Sigmoid colon (tissue), 7 donors: ENCODE data around the gene CSNK1G2. TPM values are rescaled to one million over a fixed set of nuclear protein-coding genes. Genes with fewer than 3 reads are reported as not detected.
"Not testable (repeated sequence)": the region's sequence is repeated elsewhere in the genome, so short reads cannot be mapped to it uniquely, and the experiment has no call there.

ENCODE experiments used
- DNase-seq: peaks from one replicate; pipeline ENCODE4 v3.0.0-alpha.2; 2019
- H3K27ac ChIP-seq, 4 donors: fragments of 200-600 bp; sonication (generic); one replicate each; pipeline ENCODE4 v1.5.1; 2016 to 2019; ENCODE audit warnings: mild to moderate bottlenecking in 1 of 4
- H3K27me3 ChIP-seq, 3 donors: fragments of 200-600 bp; sonication (generic); one replicate each; pipeline ENCODE4 v1.5.1; 2019; ENCODE audit warnings: mild to moderate bottlenecking in 1 of 3
- H3K36me3 ChIP-seq, 4 donors: fragments of 200-600 bp; sonication (generic); one replicate each; pipeline ENCODE4 v1.5.1; 2016 to 2019
- H3K4me1 ChIP-seq, 4 donors: fragments of 200-600 bp; sonication (generic); one replicate each; pipeline ENCODE4 v1.5.1; 2017 to 2019
- H3K4me3 ChIP-seq, 4 donors: fragments of 200-600 bp; sonication (generic); one replicate each; pipeline ENCODE4 v1.5.1; 2017 to 2019; ENCODE audit warnings: mild to moderate bottlenecking in 2 of 4, moderate library complexity in 1 of 4
- H3K9me3 ChIP-seq, 4 donors: fragments of 200-600 bp in 3 of 4; sonication (generic) in 3 of 4; one replicate each; pipeline versions ENCODE4 v1.5.1 to v1.6.1; 2013 to 2019
- EP300 ChIP-seq, 4 donors: sonication (generic); formaldehyde crosslinking; IDR thresholded peaks; one replicate each; pipeline ENCODE4 v1.6.1; 2017; ENCODE audit warnings: antibody characterized with exemption in 4 of 4
- POLR2A ChIP-seq, 2 donors: fragments of 450-650 bp; IDR thresholded peaks; one replicate each; pipeline ENCODE4 v1.6.1; 2016; ENCODE audit warnings: antibody characterized with exemption in 2 of 2, mild to moderate bottlenecking in 2 of 2, moderate library complexity in 2 of 2
- POLR2AphosphoS5 ChIP-seq, 4 donors: sonication (generic); formaldehyde crosslinking; IDR thresholded peaks; one replicate each; pipeline ENCODE4 v1.6.1; 2017; ENCODE audit warnings: antibody characterized with exemption in 4 of 4
- WGBS, 2 donors: extraction: QIAGEN DNeasy Blood & Tissue Kit; methylation state at CpG; one replicate each; pipeline ENCODE4 v1.1.7; 2013; 5-methylcytosine and 5-hydroxymethylcytosine counted together
- intact Hi-C: fragments of 100-400 bp; cut with DNase I; formaldehyde crosslinking; loops from one replicate; pipeline ENCODE4 v1.15.1; 2023
- polyA plus RNA-seq, 3 donors: library from polyadenylated mRNA; stranded (reverse); fragments of 200-250 nt; gene quantifications; one replicate each; pipeline ENCODE4 v1.2.3, GENCODE V29; 2013
- total RNA-seq, 4 donors: library from RNA; depleted of rRNA; stranded (reverse); fragments of >200 nt; gene quantifications; one replicate each; pipeline ENCODE4 v1.1.0, GENCODE V29; 2016
- TF ChIP-seq, protein P1 (sequence below), 4 experiments: fragments of 450-650 bp in 3 of 4; fragments of 200-600 bp in 1 of 4; IDR thresholded peaks; one replicate each; pipeline ENCODE4 v1.5.1; 2016 to 2019; ENCODE audit warnings: antibody characterized with exemption in 4 of 4, mild to moderate bottlenecking in 3 of 4, moderate library complexity in 2 of 4
- donor health status: healthy with polysubstance abuse.
- donor health status: Bipolar disorder and iron deficiency.
- donor health status: healthy.

The CSNK1G2 gene
- total and polyA plus RNA-seq, 7 donors: 24.6 to 91.1 (median 35.9) TPM

DNA sequence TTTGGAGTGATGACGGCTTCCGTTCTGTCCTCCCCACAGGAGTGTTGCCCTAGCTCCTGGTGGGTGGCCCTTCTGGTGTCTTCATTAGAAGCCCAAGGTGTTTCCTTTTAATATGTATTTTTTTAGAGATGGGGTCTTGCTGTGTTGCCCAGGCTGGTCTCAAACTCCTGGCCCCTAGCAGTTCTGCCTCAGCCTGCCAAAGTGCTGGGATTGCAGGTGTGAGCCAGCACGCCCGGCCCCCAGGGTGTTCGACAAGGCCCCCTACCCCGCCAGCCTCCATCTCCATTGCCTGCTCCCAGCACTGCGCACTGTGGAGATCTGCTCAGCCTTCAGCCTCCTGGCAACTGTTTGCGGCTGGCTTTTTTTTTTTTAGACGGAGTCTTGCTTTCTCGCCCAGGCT lies 43.4 kb downstream of the CSNK1G2 start:
- no peak overlapping the region for H3K27ac ChIP-seq
- no peaks in the 10 kb centered on the region for H3K4me1 ChIP-seq
- peaks cover 22 to 88% (median 59%) of the 10 kb centered on the region in 4 donors for H3K36me3 ChIP-seq
- H3K9me3 ChIP-seq: no peaks in the 10 kb centered on the region
- DNase-seq: no peak
- WGBS, 2 donors: 94 to 97% methylated on average over 10 of the region's 10 CpGs
- TF ChIP-seq EP300 (IDR thresholded peaks at IDR 0.05): no peak
- TF ChIP-seq POLR2A (IDR thresholded peaks at IDR 0.05): no peak
- TF ChIP-seq, protein P1, sequence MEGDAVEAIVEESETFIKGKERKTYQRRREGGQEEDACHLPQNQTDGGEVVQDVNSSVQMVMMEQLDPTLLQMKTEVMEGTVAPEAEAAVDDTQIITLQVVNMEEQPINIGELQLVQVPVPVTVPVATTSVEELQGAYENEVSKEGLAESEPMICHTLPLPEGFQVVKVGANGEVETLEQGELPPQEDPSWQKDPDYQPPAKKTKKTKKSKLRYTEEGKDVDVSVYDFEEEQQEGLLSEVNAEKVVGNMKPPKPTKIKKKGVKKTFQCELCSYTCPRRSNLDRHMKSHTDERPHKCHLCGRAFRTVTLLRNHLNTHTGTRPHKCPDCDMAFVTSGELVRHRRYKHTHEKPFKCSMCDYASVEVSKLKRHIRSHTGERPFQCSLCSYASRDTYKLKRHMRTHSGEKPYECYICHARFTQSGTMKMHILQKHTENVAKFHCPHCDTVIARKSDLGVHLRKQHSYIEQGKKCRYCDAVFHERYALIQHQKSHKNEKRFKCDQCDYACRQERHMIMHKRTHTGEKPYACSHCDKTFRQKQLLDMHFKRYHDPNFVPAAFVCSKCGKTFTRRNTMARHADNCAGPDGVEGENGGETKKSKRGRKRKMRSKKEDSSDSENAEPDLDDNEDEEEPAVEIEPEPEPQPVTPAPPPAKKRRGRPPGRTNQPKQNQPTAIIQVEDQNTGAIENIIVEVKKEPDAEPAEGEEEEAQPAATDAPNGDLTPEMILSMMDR (IDR thresholded peaks at IDR 0.05): no peak
- TF ChIP-seq POLR2AphosphoS5 (IDR thresholded peaks at IDR 0.05): no peak
- intact Hi-C loops: no loop called here
- no peak overlapping the region for H3K4me3 ChIP-seq
- H3K27me3 ChIP-seq: no peaks in the 10 kb centered on the region

DNA sequence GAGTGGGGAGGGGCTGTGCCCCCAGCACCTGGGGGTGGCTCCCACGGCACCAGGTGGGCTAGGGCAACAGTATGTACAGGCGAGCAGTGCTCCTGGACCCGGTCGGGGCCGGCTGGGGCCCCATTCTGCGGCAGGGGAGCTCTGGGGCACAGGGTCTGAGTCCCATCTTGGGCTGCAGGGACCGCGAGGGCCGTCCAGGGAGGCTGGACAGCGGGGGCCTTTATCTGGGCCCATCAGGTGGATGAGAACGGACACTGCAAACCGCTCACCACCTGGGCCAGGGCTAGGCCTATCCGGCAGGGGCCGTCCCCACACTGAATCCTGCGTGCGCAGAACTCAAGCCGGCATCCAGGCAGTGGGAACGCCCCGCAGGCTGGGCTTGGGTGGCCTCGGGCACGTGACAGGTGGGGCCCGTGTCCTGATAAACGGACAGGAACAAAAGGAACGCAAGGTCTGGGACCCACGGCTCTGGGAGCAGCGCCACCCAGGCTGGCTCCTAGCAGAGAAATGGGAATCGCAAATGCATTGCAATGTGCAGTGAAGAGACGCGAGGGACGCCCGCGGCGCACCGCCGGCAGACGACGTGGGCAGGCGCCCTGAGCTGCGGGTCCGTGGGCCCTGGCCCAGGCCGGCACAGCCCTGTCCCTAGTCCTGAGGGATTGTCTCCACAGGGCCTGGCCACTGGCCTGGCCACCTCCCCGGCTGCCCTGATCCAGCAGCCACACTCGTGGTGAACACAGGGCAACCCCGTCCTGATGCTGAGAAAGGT lies 44.8 kb downstream of the CSNK1G2 start:
- no peaks in the 10 kb centered on the region for H3K27me3 ChIP-seq
- 86 to 92% methylated on average over 44 of the region's 44 CpGs for WGBS, 2 donors
- intact Hi-C loops: no loop called here

GRCh38 chr19:1986357-1987162 lies 45.6 kb downstream of the CSNK1G2 start:
- H3K9me3 ChIP-seq: no peaks in the 10 kb centered on the region
- DNase-seq: peak; percentile 62
- H3K27ac ChIP-seq: no peak overlapping the region
- intact Hi-C loops: no loop called here
- peaks cover 34 to 88% (median 61%) of the 10 kb centered on the region in 4 donors for H3K36me3 ChIP-seq
- TF ChIP-seq EP300 (IDR thresholded peaks at IDR 0.05) (no peak), POLR2AphosphoS5 (IDR thresholded peaks at IDR 0.05) (no peak), POLR2A (IDR thresholded peaks at IDR 0.05) (no peak)
- TF ChIP-seq, protein P1 (IDR thresholded peaks at IDR 0.05): no peak
- H3K4me3 ChIP-seq: no peak overlapping the region
- H3K4me1 ChIP-seq: no peaks in the 10 kb centered on the region
- H3K27me3 ChIP-seq: no peaks in the 10 kb centered on the region
- WGBS, 2 donors: 94% methylated on average over 42 of the region's 42 CpGs

More for the DNA sequence above, 44.8 kb downstream of the CSNK1G2 start:
- Histone ChIP-seq H3K36me3 (peaks cover 30 to 88% (median 59%) of the 10 kb centered on the region in 4 donors), H3K27ac (no peak overlapping the region), H3K9me3 (no peaks in the 10 kb centered on the region), H3K4me3 (no peak overlapping the region), H3K4me1 (no peaks in the 10 kb centered on the region)
- no peak for TF ChIP-seq POLR2AphosphoS5 (IDR thresholded peaks at IDR 0.05)
- no peak for TF ChIP-seq EP300 (IDR thresholded peaks at IDR 0.05)
- TF ChIP-seq POLR2A (IDR thresholded peaks at IDR 0.05): no peak
- TF ChIP-seq, protein P1 (IDR thresholded peaks at IDR 0.05): no peak
- peak; percentile 63 for DNase-seq

DNA sequence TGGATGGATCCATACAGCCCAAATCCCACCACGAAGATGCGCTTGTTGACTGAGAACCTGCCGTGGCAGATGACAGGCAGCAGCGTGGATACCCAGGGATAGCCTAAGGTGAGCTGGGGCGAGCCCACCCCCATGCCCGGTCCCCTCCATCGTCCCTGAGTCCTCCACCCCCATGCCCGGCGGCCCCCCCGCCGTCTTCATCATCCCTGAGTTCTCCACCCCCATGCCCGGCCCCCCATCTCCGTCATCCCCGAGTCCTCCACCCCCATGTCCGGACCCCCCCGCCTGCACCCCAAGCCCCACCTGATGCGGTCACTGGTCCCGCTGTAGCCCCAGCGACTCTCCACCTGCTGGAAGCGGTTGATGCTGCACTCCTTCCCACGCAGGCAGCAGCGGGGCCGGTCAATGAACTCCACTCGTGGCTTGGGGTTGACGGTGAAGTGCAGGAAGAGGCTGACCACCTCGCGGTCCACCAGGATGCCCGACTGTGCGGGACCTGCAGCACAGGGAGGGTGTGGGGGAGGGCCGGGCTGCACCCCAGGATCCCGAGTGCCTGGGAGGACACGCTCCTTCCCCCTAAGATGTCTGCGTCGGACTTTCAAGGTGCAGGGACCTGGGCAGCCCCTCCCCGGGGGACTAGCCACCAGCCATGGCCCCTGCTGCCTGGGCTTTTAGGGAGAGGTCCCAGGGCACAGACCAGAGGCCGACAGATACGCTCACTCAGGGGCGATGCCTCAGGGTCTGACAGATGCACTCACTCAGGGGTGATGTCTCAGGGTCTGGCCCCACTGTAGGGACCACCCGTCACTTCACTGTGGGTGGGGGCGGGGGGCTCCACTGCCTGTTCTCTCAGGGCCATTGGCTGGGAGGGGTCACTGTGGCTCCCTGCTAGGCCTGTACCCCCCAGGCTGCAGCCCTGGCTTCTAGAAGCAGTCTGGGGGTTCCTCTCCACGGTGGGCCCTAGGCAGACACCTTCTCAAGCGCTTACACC lies 46.5 kb downstream of the CSNK1G2 start:
- Histone ChIP-seq H3K27me3 (no peaks in the 10 kb centered on the region), H3K4me1 (no peaks in the 10 kb centered on the region), H3K9me3 (no peaks in the 10 kb centered on the region), H3K27ac (no peak overlapping the region), H3K36me3 (peaks cover 34 to 82% (median 65%) of the 10 kb centered on the region in 4 donors), H3K4me3 (no peak overlapping the region)
- 87 to 88% methylated on average over 42 of the region's 42 CpGs for WGBS, 2 donors
- no peak for TF ChIP-seq POLR2AphosphoS5 (IDR thresholded peaks at IDR 0.05)
- TF ChIP-seq, protein P1 (IDR thresholded peaks at IDR 0.05): no peak
- intact Hi-C loops: no loop called here
- DNase-seq: no peak

DNA sequence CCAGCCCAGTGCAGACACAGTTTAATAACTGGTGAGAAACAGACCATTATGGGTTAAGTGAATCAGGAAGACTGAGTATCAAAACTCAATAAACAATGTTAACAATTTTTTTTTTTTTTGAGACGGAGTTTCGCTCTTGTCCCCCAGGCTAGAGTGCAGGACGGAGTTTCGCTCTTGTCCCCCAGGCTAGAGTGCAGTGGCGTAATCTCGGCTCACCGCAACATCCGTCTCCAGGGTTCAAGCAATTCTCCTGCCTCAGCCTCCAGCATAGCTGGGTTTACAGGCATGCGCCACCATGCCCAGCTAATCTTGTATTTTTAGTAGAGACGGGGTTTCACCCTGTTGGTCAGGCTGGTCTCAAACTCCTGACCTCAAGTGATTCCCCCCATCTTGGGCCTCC lies 47.5 kb downstream of the CSNK1G2 start:
- WGBS, 2 donors: 88% methylated on average over 10 of the region's 10 CpGs
- H3K4me1 ChIP-seq, DNase-seq, intact Hi-C loops, H3K9me3 ChIP-seq, H3K27me3 ChIP-seq, H3K27ac ChIP-seq, H3K4me3 ChIP-seq: not testable (repeated sequence)
- peaks cover 34 to 90% (median 70%) of the 10 kb centered on the region in 4 donors for H3K36me3 ChIP-seq
